Astrocyte of the hippocampus (primary cell): Measurements from ENCODE around the gene SNX18.
"Not testable (repeated sequence)": the region's sequence is repeated elsewhere in the genome, so short reads cannot be mapped to it uniquely, and the experiment has no call there.

Source experiments
- DNase-seq: peaks from one replicate; pipeline ENCODE4 v3.0.0; 2011; ENCODE audit warnings: low read depth, low spot score

The SNX18 gene

GRCh38 chr5:54518818-54519508 is 1.4 kb downstream of the SNX18 start:
- DNase-seq: no peak

- no peak for DNase-seq
These were observed 1.9 kb downstream of the SNX18 start for GRCh38 chr5:54519509-54519876.

GRCh38 chr5:54520438-54520846 is 2.9 kb downstream of the SNX18 start:
- peak; percentile 72 for DNase-seq

- DNase-seq: peak; percentile 41
These were observed 3.4 kb downstream of the SNX18 start for GRCh38 chr5:54520940-54521339.

- DNase-seq: no peak
These were observed 4.4 kb downstream of the SNX18 start for GRCh38 chr5:54521856-54522479.

GRCh38 chr5:54523534-54523933 is 6.0 kb downstream of the SNX18 start:
- no peak for DNase-seq

- no peak for DNase-seq
These were observed 6.5 kb downstream of the SNX18 start for GRCh38 chr5:54524082-54524481.

- DNase-seq: no peak
These were observed 7.1 kb downstream of the SNX18 start for GRCh38 chr5:54524704-54525103.

GRCh38 chr5:54525261-54525660 is 7.7 kb downstream of the SNX18 start:
- DNase-seq: no peak

- DNase-seq: no peak
These were observed 8.1 kb downstream of the SNX18 start for GRCh38 chr5:54525692-54526091.

- DNase-seq: no peak
These were observed 9.2 kb downstream of the SNX18 start for GRCh38 chr5:54526604-54527288.

- no peak for DNase-seq
These were observed 11.2 kb downstream of the SNX18 start for GRCh38 chr5:54528633-54529209.

GRCh38 chr5:54529565-54529964 is 12.0 kb downstream of the SNX18 start:
- peak; percentile 43 for DNase-seq

- DNase-seq: no peak
These were observed 14.0 kb downstream of the SNX18 start for GRCh38 chr5:54531546-54531945.

GRCh38 chr5:54533541-54534190 is 16.1 kb downstream of the SNX18 start:
- peak; percentile 65 for DNase-seq

- DNase-seq: peak; percentile 40
These were observed 16.8 kb downstream of the SNX18 start for GRCh38 chr5:54534191-54535004.

- DNase-seq: no peak
These were observed 17.7 kb downstream of the SNX18 start for GRCh38 chr5:54535149-54535844.

GRCh38 chr5:54536375-54536774 is 18.8 kb downstream of the SNX18 start:
- not testable (repeated sequence) for DNase-seq

GRCh38 chr5:54536861-54537260 is 19.3 kb downstream of the SNX18 start:
- not testable (repeated sequence) for DNase-seq

GRCh38 chr5:54537725-54538124 is 20.2 kb downstream of the SNX18 start:
- peak; percentile 28 for DNase-seq

GRCh38 chr5:54538156-54538555 is 20.6 kb downstream of the SNX18 start:
- no peak for DNase-seq
